PC-3 (cell line): ENCODE measurements around the gene PTGES3L. TPM values are rescaled to one million over a fixed set of nuclear protein-coding genes. Genes with fewer than 3 reads are reported as not detected.
"Not testable (repeated sequence)": the region's sequence is repeated elsewhere in the genome, so short reads cannot be mapped to it uniquely, and the experiment has no call there.

Experiments
- ATAC-seq: fragments of 200-7000 bp; cut with Tn5 transposase; 2 replicates; pipeline ENCODE4 v1.9.1; 2020; ENCODE audit warnings: mild to moderate bottlenecking, moderate library complexity
- BruUV-seq: library from RNA; stranded (reverse); fragments of 400-500 nt; replicated peaks from 2 replicates; lab custom pipeline; 2021; lab: Mats Ljungman, UMichigan
- CTCF ChIA-PET: fragments of 300-600 bp; sonication (Branson Sonifier 250); formaldehyde crosslinking; loops from one replicate; lab custom pipeline; 2022; ENCODE audit warnings: antibody characterized with exemption; lab: Charles Lee
- POLR2A ChIA-PET: fragments of 300-600 bp; sonication (Branson Sonifier 250); formaldehyde crosslinking; loops from one replicate; lab custom pipeline; 2022; ENCODE audit warnings: antibody characterized with exemption; ENCODE audit not compliant: unreplicated experiment; lab: Charles Lee
- DNase-seq: peaks from one replicate; pipeline ENCODE4 v3.0.0-alpha.2; 2015
- H2AFZ ChIP-seq: fragments of 300-600 bp; sonication (generic); 2 replicates; pipeline ENCODE4 v1.6.0; 2016; ENCODE audit warnings: antibody characterized with exemption, low read length
- H3F3A ChIP-seq: fragments of 300-600 bp; sonication (generic); one replicate; pipeline ENCODE4 v1.6.0; 2017; ENCODE audit warnings: antibody characterized with exemption, low read length, control low read depth, mild to moderate bottlenecking; ENCODE audit not compliant: unreplicated experiment
- H3K27ac ChIP-seq: fragments of 300-600 bp; sonication (generic); 2 replicates; pipeline ENCODE4 v1.5.1; 2016; ENCODE audit warnings: mild to moderate bottlenecking, low read length
- H3K27me3 ChIP-seq: fragments of 300-600 bp; sonication (generic); 2 replicates; pipeline ENCODE4 v1.6.1; 2016; ENCODE audit warnings: low read length, mixed read lengths
- H3K36me3 ChIP-seq: fragments of 300-600 bp; sonication (generic); 2 replicates; pipeline ENCODE4 v1.6.1; 2016; ENCODE audit warnings: low read depth, mixed run types, low read length, mixed read lengths
- H3K4me1 ChIP-seq: fragments of 300-600 bp; sonication (generic); 2 replicates; pipeline ENCODE4 v1.5.1; 2016; ENCODE audit warnings: low read length; ENCODE audit not compliant: insufficient read depth
- H3K4me2 ChIP-seq: fragments of 300-600 bp; sonication (generic); 2 replicates; pipeline ENCODE4 v1.6.0; 2016; ENCODE audit warnings: low read length
- H3K4me3 ChIP-seq: fragments of 300-600 bp; sonication (generic); 2 replicates; pipeline ENCODE4 v1.5.1; 2016; ENCODE audit warnings: mild to moderate bottlenecking, low read length, mixed read lengths
- H3K79me2 ChIP-seq: fragments of 300-600 bp; sonication (generic); 2 replicates; pipeline ENCODE4 v1.6.1; 2017; ENCODE audit warnings: low read length, mixed read lengths
- H3K9ac ChIP-seq: fragments of 300-600 bp; sonication (generic); 2 replicates; pipeline ENCODE4 v1.6.0; 2016; ENCODE audit warnings: mild to moderate bottlenecking, low read length
- H3K9me2 ChIP-seq: fragments of 300-600 bp; sonication (generic); replicated peaks from 2 replicates; pipeline ENCODE4 v1.6.1; 2016; ENCODE audit warnings: mixed run types, low read length, mixed read lengths
- H3K9me3 ChIP-seq: fragments of 300-600 bp; sonication (generic); 2 replicates; pipeline ENCODE4 v1.6.1; 2016; ENCODE audit warnings: low read length, mixed read lengths
- H4K20me1 ChIP-seq: fragments of 300-600 bp; sonication (generic); 2 replicates; pipeline ENCODE4 v1.6.1; 2016; ENCODE audit warnings: low read length, mixed read lengths
- CTCF ChIP-seq: fragments of 300-600 bp; sonication (generic); conservative IDR thresholded peaks from 2 replicates; pipeline ENCODE4 v1.5.1; 2017; ENCODE audit warnings: antibody characterized with exemption, low read depth, mild to moderate bottlenecking, low read length
- EZH2 ChIP-seq: fragments of 300-600 bp; sonication (generic); IDR thresholded peaks from one replicate; pipeline ENCODE4 v1.6.1; 2017; ENCODE audit warnings: antibody characterized with exemption, mild to moderate bottlenecking, low read length; ENCODE audit not compliant: unreplicated experiment
- EZH2phosphoT487 ChIP-seq: fragments of 300-600 bp; sonication (generic); IDR thresholded peaks from 2 replicates; pipeline ENCODE4 v1.6.1; 2018; ENCODE audit warnings: mild to moderate bottlenecking, antibody characterized with exemption, low read length, borderline replicate concordance
- intact Hi-C: fragments of 100-400 bp; cut with micrococcal nuclease; formaldehyde crosslinking; loops from 2 replicates; pipeline ENCODE4 v1.9.0; 2023
- total RNA-seq: library from RNA; depleted of rRNA; stranded (reverse); fragments of >200 nt; gene quantifications from 2 replicates; pipeline ENCODE4 v1.2.3, GENCODE V29; 2014

The PTGES3L gene
- total RNA-seq, 1 experiment from 2014 or later = 0.55 TPM

GRCh38 chr17:42997984-42998938, 18.4 kb upstream of the PTGES3L start, which contains the start of gene RPL27:
Gene RPL27, plus strand, starts transcription at chr17:42998419. Its CDS starts 332 bp downstream, at chr17:42998751.
- intact Hi-C loops = loop anchor here (2.0 to 5.0 kb wide), 2 partner anchors 33 to 151 kb away; partner anchors contain the start of gene AARSD1

GRCh38 chr17:42997390-42997983, 17.6 kb upstream of the PTGES3L start:
- H3K9me2 ChIP-seq = no peaks in the 10 kb centered on the region
- no peaks in the 10 kb centered on the region for H3K27me3 ChIP-seq
- H3K4me1 ChIP-seq = peaks cover 36% of the 10 kb centered on the region
- intact Hi-C loops = loop anchor here (5.0 kb wide), 1 partner anchor 150 kb away; no protein-coding TSS in a partner anchor
- H4K20me1 ChIP-seq = peaks cover 16% of the 10 kb centered on the region; the same call in 1 of the 2 replicates
- no peaks in the 10 kb centered on the region for H3K9me3 ChIP-seq
- H3K4me2 ChIP-seq = peak overlapping the region; percentile 68
- TF ChIP-seq EZH2 (no peak), EZH2phosphoT487 (no peak), CTCF (no peak)
- POLR2A ChIA-PET = interaction anchor here (0.6 to 1.2 kb wide), 7 partner anchors 11 to 1895 kb away, joined by 3 to 7 read pairs (median 4); no protein-coding TSS in a partner anchor
- 0 out of 2 replicates have a peak overlapping the region, but pooled peaks have one; percentile 5 for H3K9ac ChIP-seq
- BruUV-seq = no TSS peak
- peak; percentile 9 for DNase-seq
- no peak overlapping the region for H2AFZ ChIP-seq
- H3F3A ChIP-seq = no peaks in the 10 kb centered on the region
- peaks cover 34% of the 10 kb centered on the region for H3K36me3 ChIP-seq
- H3K27ac ChIP-seq = 0 out of 2 replicates have a peak overlapping the region, but pooled peaks have one; percentile 3
- peaks cover 27% of the 10 kb centered on the region for H3K79me2 ChIP-seq
- H3K4me3 ChIP-seq = peak overlapping the region; percentile 59
- CTCF ChIA-PET = interaction anchor here (0.6 to 1.6 kb wide), 9 partner anchors 13 to 1192 kb away, joined by 3 to 22 read pairs (median 4); partner anchors contain the start of genes RUNDC1 and WNK4
- peak; percentile 18 for ATAC-seq

More at GRCh38 chr17:42997984-42998938, 18.4 kb upstream of the PTGES3L start, which contains the start of gene RPL27:
- Histone ChIP-seq H3K27ac (peak within 1 kb of the TSS; percentile 79), H4K20me1 (peaks cover 16% of the 10 kb centered on the region; the same call in 1 of the 2 replicates), H3F3A (no peaks in the 10 kb centered on the region), H3K9ac (peak within 1 kb of the TSS; percentile 99), H3K9me2 (no peaks in the 10 kb centered on the region), H3K9me3 (no peaks in the 10 kb centered on the region), H3K27me3 (no peaks in the 10 kb centered on the region), H3K79me2 (peaks cover 27% of the 10 kb centered on the region), H3K4me1 (peaks cover 36% of the 10 kb centered on the region), H3K36me3 (peaks cover 33% of the 10 kb centered on the region), H3K4me3 (peak within 1 kb of the TSS; percentile 95), H2AFZ (0 out of 2 replicates have a peak within 1 kb of the TSS, but pooled peaks have one; percentile 29), H3K4me2 (peak within 1 kb of the TSS; percentile 99)
- CTCF ChIA-PET = interaction anchor here (0.6 to 1.6 kb wide), 9 partner anchors 16 to 1191 kb away, joined by 3 to 20 read pairs (median 3); partner anchors contain the start of genes RUNDC1 and WNK4
- TF ChIP-seq CTCF (peak; percentile 73), EZH2 (no peak), EZH2phosphoT487 (no peak)
- DNase-seq = peak; percentile 98
- peak; percentile 85 for ATAC-seq
- POLR2A ChIA-PET = interaction anchor here (0.6 to 1.2 kb wide), 8 partner anchors 10 to 1896 kb away, joined by 3 to 16 read pairs (median 4); no protein-coding TSS in a partner anchor
- TSS peak; percentile 77 for BruUV-seq

GRCh38 chr17:42993913-42994312, 14.0 kb upstream of the PTGES3L start:
- H3K9ac ChIP-seq, ATAC-seq, H3K4me3 ChIP-seq, CTCF ChIA-PET, H3K27ac ChIP-seq, intact Hi-C loops, BruUV-seq, H3K9me3 ChIP-seq, H3K4me2 ChIP-seq, H4K20me1 ChIP-seq, H3K27me3 ChIP-seq, H3K9me2 ChIP-seq, DNase-seq, POLR2A ChIA-PET, H2AFZ ChIP-seq: not testable (repeated sequence)
- H3F3A ChIP-seq = peaks cover 19% of the 10 kb centered on the region
- H3K36me3 ChIP-seq = peaks cover 29% of the 10 kb centered on the region
- peaks cover 33% of the 10 kb centered on the region for H3K4me1 ChIP-seq
- peaks cover 13% of the 10 kb centered on the region for H3K79me2 ChIP-seq
